GM19035 (cell line): Measurements from ENCODE around the gene MOB3B.
"Not testable (repeated sequence)": the region's sequence is repeated elsewhere in the genome, so short reads cannot be mapped to it uniquely, and the experiment has no call there.

ENCODE experiments used
- ATAC-seq: cut with Tn5 transposase; IDR thresholded peaks from one replicate; pipeline ENCODE4 v1.9.1; 2021; ENCODE audit not compliant: unreplicated experiment

Gene MOB3B

DNA sequence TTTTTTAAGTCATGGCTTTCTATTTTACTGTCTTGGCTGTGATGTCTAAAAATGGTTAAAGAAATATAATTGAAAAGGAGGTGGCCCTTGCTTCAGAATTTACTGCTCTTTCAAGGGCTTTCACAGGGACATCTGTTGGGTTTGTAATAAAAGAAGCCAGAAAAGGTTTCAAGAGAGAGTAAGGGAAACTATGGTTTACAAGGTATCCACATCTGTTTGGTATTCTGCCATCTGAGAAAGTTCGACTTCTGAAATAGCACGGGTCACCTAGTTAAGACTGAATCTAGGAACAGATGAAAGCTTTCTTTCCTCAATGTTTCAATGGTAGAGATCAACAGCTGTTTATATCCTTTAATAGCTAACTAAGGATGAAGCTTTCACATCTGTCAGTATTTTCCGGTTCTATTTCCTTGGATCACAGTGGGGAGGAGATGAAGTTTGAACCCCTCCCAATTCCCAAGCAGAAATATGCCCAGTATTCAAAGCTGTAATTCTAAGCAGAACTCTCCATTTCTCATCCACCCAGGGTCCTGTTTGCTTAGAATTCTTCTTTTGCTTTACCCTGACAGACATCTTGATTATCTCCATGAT, 78.3 kb downstream of the MOB3B start:
- no peak for ATAC-seq

DNA sequence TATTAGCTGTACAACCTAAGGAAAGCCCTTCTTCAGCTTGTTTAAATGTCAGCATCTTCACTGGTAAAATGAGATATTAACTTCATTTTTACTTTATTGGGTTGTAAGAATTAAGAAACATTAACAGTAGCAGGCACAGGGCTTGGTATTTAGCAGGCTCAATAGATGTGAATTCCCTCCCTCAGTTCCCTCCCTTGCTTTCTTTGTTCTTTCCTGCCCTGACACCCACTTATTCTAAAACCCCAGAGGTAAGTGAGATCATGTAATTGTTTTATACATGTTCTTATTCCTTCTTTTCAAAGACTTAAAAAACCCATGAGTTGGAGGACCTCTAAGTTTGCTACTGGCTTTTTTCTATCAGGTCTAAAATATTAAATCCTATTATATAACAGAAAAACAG, 78.9 kb downstream of the MOB3B start:
- no peak for ATAC-seq

- not testable (repeated sequence) for ATAC-seq
Observed at GRCh38 chr9:27448356-27448755, 81.3 kb downstream of the MOB3B start.

GRCh38 chr9:27447031-27447683, 82.5 kb downstream of the MOB3B start:
- ATAC-seq: no peak

DNA sequence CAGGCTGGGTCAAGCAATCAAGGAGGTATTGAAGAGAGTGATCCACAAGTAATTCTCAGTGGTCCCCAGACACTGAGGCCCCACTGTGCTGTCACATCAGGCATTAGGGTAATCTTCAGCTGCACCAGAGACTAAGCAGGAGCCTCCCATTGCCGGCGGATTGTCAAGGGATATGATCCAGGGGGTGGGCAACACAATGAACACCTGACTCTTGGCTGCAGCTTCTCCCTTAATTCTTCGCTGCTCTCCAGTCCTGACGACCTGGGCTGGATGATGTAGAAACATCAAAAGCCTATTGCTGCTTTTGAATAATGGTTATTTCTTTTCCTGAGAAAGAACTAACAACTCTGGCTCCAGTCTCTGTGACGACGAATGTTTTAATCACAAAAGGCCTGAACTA, 83.9 kb downstream of the MOB3B start:
- no peak for ATAC-seq

GRCh38 chr9:27445057-27445595, 84.5 kb downstream of the MOB3B start:
- no peak for ATAC-seq

- ATAC-seq: no peak
Observed at GRCh38 chr9:27442464-27442863, 87.2 kb downstream of the MOB3B start.

DNA sequence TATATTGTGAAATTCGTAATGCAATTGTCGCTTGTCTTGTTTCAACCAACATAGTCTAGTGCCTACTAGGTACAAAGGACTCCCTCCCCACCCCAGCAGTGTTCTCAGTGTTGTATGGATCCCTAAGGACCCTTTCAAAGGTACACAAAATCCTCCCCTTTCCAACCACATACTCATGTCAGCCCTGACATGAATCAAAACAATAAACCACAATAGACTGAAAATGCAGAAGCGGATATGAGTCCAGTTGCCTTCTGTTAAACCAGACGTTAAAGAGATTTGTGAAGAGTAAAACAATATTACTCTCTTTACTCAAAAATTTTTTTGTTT, 87.9 kb downstream of the MOB3B start:
- peak; percentile 87 for ATAC-seq

DNA sequence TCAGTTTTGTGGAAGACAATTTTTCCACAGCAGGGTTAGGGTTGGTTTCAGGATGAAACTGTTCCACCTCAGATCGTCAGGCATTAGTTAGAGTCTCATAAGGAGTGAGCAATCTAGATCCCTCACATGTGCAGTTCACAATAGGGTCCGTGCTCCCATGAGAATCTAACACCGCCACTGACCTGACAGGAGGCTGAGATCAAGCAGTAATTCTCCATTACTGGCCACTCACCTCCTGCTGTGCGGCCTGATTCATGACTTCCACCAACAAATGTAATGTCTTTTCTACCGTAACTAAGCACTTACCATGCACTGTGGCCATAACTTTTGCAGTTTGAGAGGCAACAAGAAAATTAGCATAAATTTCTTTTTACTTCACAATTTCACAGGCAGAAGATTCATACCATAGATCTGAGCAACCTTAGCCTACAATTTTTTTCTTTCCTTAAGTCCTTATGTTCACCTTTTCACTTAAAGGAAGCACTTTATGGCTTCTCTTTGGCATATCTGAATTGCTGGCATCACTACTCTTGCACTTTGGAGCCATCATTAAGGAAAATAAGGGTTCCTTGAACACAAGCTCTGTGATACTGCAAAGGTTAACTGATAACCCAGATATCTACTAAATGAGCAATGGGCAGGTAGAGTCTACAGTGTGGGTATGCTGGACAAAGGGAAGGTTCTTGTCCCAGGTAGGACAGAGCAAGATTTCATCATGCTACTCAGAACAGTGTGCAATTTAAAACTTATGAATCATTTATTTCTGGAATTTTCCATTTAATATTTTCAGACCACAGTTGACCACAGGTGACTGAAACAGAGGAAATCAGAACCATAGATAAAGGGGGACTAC, 88.5 kb downstream of the MOB3B start:
- no peak for ATAC-seq

DNA sequence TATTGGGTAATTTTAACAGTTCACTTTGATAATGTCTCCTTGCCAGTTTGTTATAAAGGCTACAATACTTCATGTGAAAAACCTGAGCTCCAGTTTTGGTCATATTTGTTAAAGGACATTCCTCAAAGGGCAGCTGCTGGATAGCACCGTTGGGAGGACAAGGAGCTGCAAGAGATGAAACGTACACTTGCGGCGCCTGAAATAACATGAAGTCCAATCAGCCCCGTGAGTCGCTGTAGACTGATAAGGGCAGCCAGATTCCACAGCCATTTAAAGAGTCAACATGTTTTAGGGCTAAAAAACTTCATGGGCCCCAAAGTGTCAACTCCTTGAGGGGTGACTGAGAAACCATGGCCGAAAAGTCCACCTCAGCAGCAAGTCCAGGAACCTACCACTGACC, 91.1 kb downstream of the MOB3B start:
- ATAC-seq: no peak

GRCh38 chr9:27437652-27438373, 91.8 kb downstream of the MOB3B start:
- ATAC-seq: no peak

GRCh38 chr9:27436234-27436633, 93.4 kb downstream of the MOB3B start:
- no peak for ATAC-seq

DNA sequence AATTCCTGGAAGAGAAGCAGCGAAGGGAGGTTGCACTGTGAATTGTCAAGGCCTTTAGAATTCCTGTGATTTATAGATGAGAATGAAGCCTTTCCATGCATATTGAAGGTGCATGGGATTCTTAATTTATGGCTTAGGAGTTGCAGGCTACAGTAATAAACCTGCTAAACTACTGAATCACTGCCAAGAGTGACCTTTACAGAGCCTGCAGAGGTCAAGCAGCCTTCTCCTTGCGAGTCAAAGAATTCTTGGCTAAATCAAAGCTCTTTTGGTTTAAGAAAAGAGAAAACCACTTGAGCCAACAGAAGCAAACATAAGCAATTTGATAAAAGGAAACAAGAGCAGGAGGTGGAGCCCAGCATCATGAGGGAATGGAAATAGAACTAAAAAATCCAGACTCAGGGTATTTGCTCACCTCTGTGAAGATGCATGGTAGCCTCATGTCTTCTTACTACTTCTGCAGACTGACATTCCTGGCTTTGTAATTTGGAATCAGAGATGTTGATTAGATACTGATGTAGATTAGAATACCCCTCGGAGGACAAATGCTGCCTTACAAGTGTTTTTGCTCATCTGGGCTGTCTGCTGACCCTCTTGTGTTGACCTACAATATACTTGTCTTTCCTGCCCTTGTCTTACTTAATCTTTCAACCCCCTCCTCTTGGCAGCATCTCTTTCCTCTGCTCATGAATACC, 95.8 kb downstream of the MOB3B start:
- ATAC-seq: no peak

- no peak for ATAC-seq
Observed at GRCh38 chr9:27432308-27432707, 97.3 kb downstream of the MOB3B start.

DNA sequence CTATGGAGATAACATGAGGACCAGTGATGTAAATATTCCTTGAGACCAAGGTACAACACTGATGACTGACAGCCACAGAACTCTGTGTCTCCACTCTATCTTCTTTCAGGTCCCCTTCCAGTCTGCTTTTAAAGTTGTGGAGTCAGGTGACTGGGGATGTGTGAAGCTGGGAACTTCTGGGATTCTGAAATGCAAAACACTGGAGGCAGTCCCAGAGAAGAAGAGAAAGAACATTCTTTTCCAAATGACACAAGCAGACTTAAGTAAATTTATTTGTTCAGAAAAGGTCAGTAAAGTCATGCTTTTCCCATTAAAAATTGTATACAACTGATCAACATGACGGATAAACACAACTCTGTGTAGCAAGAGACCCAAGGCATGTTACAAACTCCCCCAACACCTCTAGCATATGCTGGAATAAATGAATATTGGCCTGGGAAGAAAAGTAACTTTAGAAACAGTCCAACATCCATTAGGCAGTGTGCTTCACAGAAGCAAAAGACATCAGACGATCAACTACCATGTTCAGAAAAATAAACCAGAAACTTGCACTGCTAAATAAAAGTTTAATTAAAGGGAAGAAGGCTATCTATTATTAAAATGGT, 98.0 kb downstream of the MOB3B start:
- no peak for ATAC-seq

DNA sequence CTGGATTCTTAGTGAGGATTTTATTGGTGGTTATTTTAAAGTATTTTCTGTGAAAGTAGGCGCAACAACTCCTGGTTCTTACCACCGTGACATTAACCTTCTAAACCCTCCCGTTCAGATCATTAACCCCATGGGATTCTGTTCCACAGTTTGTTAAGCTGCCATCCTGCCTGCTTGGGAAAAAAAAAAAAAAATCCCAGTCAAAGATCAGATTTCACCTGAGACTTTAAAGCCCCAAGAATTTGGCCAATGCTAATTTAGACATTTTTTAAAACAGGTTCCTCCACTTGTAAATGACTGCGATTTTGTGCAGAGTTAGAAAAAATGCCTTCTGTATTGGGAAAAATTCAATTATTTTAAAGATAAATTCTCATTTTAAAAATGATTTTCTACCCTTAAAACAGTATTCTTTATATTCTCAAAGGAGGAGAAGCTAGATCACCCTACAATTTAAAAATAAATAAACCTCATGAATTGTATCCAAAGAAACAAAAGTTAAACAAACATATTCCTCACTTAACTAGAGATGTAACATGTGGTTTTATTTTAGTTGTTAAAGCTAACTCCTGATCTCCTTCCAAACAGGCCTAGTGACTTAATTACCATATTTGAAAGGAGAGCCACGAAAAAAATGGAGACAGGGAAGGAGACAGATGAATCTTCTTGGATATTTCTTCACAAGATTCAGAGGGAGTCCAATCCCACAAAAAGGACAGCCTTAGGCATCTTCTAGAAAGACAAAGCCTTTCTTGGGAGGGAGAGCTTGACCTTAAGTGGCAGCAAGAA, 98.7 kb downstream of the MOB3B start:
- no peak for ATAC-seq

- ATAC-seq: no peak
Observed at GRCh38 chr9:27429917-27430316, 99.7 kb downstream of the MOB3B start.

GRCh38 chr9:27429436-27429835, 100.2 kb downstream of the MOB3B start:
- no peak for ATAC-seq

DNA sequence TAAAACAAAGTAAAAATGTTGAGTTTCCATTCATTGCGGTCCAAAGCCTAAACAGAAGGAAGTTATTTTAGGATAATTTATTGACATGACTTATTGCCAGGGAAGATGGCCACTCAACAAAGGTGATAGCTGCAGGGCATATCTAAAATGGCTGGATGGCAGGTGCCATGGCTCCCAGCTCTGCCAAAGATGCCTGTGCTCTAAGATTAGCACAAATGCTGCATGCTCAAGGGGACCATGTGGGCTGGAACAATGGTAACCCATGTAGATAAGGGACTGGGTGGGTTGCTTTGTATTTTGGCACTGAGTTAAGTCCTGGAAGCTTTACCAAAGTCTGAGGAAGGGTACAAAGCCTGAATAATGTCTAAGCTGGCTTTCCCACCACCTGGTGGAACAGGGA, 101.1 kb downstream of the MOB3B start:
- ATAC-seq: no peak

DNA sequence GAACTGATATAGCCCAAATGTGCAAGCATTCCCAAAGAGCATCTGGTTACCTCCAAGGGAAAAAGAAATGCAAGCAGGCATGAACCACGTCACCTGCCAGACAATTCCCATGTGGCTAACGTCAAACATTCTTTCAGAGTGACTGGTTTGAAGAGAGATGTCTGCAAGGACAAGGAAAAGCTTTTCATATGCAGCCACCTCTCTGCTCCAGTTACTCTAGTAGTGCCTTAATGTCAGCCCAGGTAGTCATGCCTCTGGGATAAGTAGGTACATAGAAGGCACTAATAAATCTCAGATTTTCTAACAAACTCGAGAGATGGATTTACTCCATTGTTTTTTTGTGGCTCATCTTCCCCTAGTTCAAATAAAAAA, 102.4 kb downstream of the MOB3B start:
- ATAC-seq: no peak
